ENCODE data around the gene EGLN1. TPM values are rescaled to one million over a fixed set of nuclear protein-coding genes. Genes with fewer than 3 reads are reported as not detected.

EGLN1 gene
- total RNA-seq (2022; extraction: Qiagen RNA extraction; ENCODE audit: low read depth): 50.8 to 66.6 TPM (median 61.8 TPM) in 5 replicates

DNA sequence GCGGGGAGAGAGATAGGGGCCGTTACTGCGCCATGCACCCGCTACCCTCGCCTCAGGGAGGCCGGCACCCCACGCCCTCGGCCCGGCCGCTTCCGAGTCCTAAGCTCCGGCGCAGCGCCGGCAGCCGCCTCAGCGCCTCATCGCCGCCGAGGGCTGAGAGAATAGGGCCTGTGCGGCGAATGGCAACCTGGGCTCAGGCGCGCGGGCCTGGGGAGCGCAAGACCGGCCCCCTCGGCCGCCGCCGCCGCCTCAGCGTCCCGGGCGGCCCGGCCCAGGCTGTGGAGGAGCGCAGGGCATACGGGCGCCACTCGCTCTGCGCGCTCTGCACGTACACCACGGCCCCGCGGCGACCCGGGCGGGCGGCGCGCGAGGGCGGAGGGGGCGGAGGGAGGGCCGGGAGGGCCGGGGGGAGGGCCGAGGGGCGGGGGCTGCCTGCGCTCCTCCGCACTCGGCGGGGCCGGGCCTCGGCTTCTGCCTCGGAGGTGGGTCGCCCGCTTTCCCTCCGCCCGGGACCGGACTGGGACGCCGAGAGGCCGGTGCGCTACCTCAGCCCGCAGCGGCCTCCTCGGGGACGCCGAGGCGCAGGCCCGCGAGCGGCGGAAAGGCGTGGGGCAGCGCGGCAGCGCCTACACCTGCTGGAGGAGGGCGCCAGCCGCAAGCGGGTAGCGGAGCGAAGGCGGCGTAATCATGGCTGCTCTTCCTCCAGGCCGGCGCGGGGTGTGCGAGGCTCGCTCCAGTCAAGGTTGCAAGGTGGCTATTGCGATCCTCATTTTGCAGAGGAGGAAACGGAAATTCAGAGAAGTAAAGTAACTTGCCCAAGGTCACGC is at the start of gene EGLN1:
Gene EGLN1 (minus strand): TSS at position 317 of the 827 bp plus-strand sequence. CDS start 399 bp downstream, outside the sequence.

DNA sequence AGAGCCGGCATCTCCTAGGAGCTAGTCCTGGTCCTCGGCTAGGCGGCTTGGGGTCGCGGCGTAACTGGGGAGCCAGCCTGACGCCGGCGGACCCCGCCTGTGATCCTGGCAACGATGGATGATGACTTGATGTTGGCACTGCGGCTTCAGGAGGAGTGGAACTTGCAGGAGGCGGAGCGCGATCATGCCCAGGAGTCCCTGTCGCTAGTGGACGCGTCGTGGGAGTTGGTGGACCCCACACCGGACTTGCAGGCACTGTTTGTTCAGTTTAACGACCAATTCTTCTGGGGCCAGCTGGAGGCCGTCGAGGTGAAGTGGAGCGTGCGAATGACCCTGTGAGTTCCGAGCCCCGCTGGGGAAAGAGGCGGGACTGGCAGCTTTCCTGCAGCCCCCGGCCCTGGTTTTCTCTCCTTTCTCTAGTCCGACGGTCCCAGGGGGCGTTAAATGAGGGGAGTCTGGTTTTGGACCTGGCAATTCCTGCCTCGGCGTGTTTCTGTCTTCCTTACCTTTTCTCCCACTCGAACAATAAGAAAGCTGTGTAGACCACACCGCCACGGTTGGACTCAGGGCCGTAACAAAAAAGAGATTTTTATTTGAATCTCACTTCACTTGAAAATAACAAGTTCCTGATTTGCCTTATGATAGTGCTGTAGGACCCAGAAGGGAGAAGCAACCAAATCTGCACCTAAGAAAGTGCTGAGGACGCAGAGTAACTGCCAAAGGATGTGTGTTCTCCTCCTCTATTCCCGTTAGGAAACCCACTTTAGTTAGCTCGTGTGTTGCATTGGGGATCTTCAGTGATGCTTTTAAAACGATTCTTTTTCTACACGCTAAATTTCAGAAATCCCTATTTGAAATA is 83.6 kb downstream of the EGLN1 start, which contains the start of gene SPRTN:
Gene SPRTN (plus strand): TSS at position 24 of the 859 bp plus-strand sequence. CDS start 91 bp downstream, at position 115.

DNA sequence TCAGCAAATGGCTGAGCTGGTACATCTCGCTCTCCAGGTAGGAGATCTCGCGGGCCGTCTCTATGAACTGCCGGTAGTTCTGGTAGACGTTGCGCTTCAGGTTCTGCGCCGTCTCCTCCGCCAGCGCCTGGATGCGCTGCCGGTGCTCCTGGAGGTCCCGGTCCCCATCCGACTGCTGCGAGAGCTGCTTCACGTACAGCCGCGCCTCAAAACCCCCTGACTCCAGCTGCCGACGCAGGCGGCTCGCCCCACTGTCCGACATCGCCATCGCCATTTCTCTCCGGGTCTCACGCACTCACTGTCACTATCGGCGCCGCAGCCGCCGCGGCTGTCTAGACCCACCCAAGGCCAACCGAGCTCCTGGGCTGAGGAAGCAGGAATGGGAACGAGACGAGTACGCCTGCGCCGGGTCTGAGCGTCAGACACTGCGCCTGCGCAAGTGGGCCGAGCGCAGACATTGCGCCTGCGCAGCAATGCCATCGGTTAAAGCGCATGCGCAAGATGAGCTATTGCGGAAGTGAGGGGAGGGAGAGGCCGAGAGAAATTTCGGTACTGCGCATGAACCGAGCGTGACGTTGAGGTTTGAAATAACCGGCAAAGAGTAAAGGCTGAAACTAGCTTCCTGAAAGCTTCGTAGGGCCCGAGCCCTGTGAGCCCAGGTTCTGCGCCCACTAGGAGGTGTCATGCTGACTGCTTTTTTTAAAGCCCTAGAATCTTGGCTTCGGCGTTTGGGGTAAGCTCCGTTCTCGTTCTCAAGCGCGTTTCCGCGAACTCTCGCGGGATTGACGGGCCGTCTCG is 84.4 kb downstream of the EGLN1 start, which contains the start of gene EXOC8:
Gene EXOC8 (minus strand): TSS at position 381 of the 798 bp plus-strand sequence. CDS start 107 bp downstream, at position 274.

Other genes with a start within 250 kb of the EGLN1 start
- gene GNPAT, start 181.1 kb downstream of the EGLN1 start, total RNA-seq (2022; extraction: Qiagen RNA extraction; ENCODE audit: low read depth): 31.8 to 38.5 TPM (median 37.9 TPM) in 5 replicates
- 6.9 to 10.3 TPM (median 9.5 TPM) in 5 replicates for gene EXOC8, start 84.4 kb downstream of the EGLN1 start, total RNA-seq (2022; extraction: Qiagen RNA extraction; ENCODE audit: low read depth)
- gene SPRTN, start 84.0 kb downstream of the EGLN1 start, total RNA-seq (2022; extraction: Qiagen RNA extraction; ENCODE audit: low read depth): 11.4 to 15.1 TPM (median 14.6 TPM) in 5 replicates
- 29.3 to 48.4 TPM (median 40.8 TPM) in 5 replicates for gene TSNAX, start 106.4 kb upstream of the EGLN1 start, total RNA-seq (2022; extraction: Qiagen RNA extraction; ENCODE audit: low read depth)
- 0.21 to 0.39 TPM (median 0.30 TPM) in 5 replicates for gene DISC1, start 204.5 kb upstream of the EGLN1 start, total RNA-seq (2022; extraction: Qiagen RNA extraction; ENCODE audit: low read depth)

Data from A549 treated with GW870086 at 1 μM for 4 hours (cell line).